Activated CD8-positive, alpha-beta T cell treated with anti-CD3 and anti-CD28 coated beads, Interleukin-2, amount 10 ng/mL, durations not matched to agents 7 days and 5 days (primary cell): ENCODE results near the gene HSPA12B. TPM values are rescaled to one million over a fixed set of nuclear protein-coding genes. Genes with fewer than 3 reads are reported as not detected.

Experiments
- ATAC-seq: fragments of 150-1000 bp; cut with Tn5 transposase; one replicate; pipeline ENCODE4 v1.10.0; 2021; ENCODE audit warnings: moderate library complexity
- CTCF ChIA-PET: fragments of 350-600 bp; sonication (Branson Sonifier 250); formaldehyde crosslinking; loops from one replicate; lab custom pipeline; 2021; ENCODE audit warnings: antibody characterized with exemption; lab: Charles Lee
- POLR2A ChIA-PET: fragments of 350-600 bp; sonication (Branson Sonifier 250); formaldehyde crosslinking; loops from one replicate; lab custom pipeline; 2021; ENCODE audit warnings: antibody characterized with exemption; lab: Charles Lee
- DNase-seq: peaks from one replicate; pipeline ENCODE4 v3.0.0-alpha.2; 2020
- H3K27ac Mint-ChIP-seq: one replicate; pipeline ENCODE4 v1.8.0; 2021; ENCODE audit warnings: mild to moderate bottlenecking, mixed read lengths
- H3K27me3 Mint-ChIP-seq: one replicate; pipeline ENCODE4 v1.8.0; 2021; ENCODE audit warnings: low read depth, mixed read lengths
- H3K36me3 Mint-ChIP-seq: one replicate; pipeline ENCODE4 v1.8.0; 2021; ENCODE audit warnings: low read depth, mixed read lengths
- H3K4me1 Mint-ChIP-seq: one replicate; pipeline ENCODE4 v1.8.0; 2021; ENCODE audit warnings: low read depth, mixed read lengths
- H3K4me3 Mint-ChIP-seq: one replicate; pipeline ENCODE4 v1.8.0; 2021; ENCODE audit warnings: mild to moderate bottlenecking, mixed read lengths
- H3K9me3 Mint-ChIP-seq: one replicate; pipeline ENCODE4 v1.8.0; 2022; ENCODE audit warnings: mixed read lengths; ENCODE audit not compliant: insufficient read depth
- total RNA-seq, 2 experiments: library from RNA; stranded (reverse); gene quantifications; one replicate each; pipeline ENCODE4 v1.2.3, GENCODE V29; 2021

The HSPA12B gene
- total RNA-seq, 2 experiments from 2014 or later = not detected

DNA sequence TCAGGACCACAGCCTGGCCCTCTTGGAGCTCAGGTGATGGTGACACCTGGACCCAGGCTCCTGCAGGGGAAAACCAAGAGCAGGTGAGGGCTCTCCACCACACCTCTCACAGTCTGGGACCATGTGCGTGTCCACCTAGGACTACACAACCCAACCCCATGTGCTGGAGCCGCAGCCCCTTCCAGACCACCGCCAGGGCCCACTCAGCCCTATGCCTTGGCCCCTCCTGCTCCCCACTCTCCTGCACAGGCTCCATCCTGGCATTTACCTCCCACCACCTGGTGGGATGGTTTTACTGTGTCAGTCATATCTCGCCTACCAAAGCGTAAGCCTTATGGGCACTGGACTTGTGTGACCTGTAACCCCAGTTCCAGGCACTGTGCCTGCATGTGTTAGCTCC, 37.6 kb upstream of the HSPA12B start:
- no peak for ATAC-seq
- H3K36me3 Mint-ChIP-seq = no peaks in the 10 kb centered on the region
- no peak for DNase-seq
- H3K27ac Mint-ChIP-seq = no peak overlapping the region
- ChIA-PET POLR2A (no interaction called here), CTCF (interaction anchor here (7.8 kb wide), 1 partner anchor 16 kb away, joined by 48 read pairs; no protein-coding TSS in a partner anchor)
- no peaks in the 10 kb centered on the region for H3K9me3 Mint-ChIP-seq
- H3K4me1 Mint-ChIP-seq = no peaks in the 10 kb centered on the region
- H3K4me3 Mint-ChIP-seq = no peak overlapping the region
- no peaks in the 10 kb centered on the region for H3K27me3 Mint-ChIP-seq

DNA sequence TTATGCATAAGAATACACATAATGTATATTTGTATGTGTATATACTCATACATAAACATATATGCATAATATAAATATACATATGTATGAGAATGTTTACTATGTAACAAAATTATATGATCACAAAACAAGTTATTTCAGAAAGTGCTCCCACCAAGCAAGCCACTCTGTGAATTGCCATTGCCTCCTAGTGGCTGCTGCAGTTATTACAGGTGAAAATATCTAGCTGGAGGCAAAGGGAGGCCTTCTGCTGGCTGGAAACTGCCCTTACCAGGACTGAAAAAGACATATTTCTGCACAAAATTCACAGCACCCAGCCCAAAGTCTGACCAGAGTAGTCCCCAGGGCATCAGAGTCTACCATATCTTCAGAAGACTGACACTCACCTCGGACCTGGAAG, 36.3 kb upstream of the HSPA12B start:
- no peaks in the 10 kb centered on the region for H3K9me3 Mint-ChIP-seq
- no peak for DNase-seq
- no peak overlapping the region for H3K4me3 Mint-ChIP-seq
- H3K4me1 Mint-ChIP-seq = no peaks in the 10 kb centered on the region
- H3K27ac Mint-ChIP-seq = no peak overlapping the region
- POLR2A ChIA-PET = no interaction called here
- no peak for ATAC-seq
- no peaks in the 10 kb centered on the region for H3K27me3 Mint-ChIP-seq
- CTCF ChIA-PET = interaction anchor here (0.8 to 7.8 kb wide), 2 partner anchors 14 to 24 kb away, joined by 3 to 48 read pairs; no protein-coding TSS in a partner anchor
- H3K36me3 Mint-ChIP-seq = no peaks in the 10 kb centered on the region

DNA sequence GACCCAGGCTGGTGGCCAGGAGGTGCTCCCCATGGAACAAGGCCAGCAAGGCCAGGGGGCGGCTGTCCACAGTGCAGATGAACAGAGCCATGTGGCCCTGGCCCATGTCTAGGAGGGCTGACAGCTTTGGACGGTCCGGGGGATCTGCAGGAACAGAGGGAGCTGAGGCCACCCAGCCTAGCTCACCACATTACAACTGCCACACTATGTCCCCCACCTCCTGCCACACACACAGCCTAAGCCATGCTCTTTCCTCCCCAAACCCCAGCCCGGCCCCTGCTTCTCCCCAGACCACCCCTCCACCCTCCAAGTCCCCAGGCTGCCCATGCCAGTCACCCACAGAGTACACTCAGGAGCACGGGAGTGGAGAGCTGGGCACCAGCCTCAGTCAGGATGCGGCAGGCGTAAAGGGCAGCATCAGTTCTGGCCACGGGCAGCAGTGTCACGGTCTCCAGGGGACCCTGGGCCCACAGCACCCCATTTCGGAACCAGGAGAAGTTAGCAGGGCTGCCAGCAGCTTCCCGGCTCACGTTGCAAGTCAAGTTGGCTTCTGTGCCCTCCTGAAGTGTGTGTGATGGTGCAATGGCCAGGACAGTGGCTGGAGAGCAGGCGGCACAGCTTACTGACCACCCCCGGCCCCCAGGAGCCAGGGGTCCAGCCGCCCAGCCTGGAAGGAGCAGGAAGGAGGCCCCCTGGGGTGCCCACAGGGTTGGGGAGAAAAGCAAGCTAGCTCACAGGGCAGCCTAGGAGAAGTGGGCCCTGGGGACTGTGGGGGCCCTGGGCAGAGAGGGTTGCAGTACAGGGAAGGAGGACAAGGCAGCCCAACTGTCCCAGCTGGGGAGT, 35.5 kb upstream of the HSPA12B start:
- CTCF ChIA-PET = interaction anchor here (0.7 to 7.8 kb wide), 4 partner anchors 8 to 25 kb away, joined by 3 to 48 read pairs (median 4); no protein-coding TSS in a partner anchor
- ATAC-seq = no peak

DNA sequence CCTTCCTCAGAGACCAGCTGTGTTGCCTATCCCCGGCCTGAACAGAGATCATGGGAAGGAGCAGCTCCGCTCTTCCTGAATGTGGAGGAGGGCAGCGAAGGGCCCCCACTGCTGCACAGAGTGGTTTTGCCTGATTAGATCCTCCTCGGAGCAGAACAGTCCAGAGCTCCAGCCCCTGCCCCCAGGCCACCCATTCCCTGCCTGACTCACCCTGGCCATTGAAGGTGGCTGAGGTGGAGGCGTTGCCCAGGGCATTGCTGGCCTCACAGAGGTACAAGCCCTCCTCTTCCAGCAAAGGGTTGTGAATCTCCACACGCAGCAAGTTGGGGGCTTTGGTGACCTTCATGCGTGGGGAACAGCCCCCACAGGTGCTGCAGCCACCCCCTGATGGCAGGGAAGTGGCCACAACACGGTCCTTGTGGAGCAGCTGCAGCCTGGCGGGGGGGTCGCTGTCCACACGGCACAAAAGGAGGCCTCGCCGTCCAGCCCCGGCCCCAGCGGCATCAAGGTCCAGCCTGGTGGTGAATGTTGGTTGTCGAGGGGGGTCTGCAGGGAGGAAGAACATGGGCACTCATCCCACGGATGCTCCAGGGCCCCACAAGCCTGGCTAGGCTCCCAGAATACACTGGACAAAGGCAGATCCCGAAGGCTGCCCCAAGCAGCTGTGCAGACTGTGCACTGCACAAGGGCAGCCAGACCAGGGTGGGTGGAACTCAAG, 34.7 kb upstream of the HSPA12B start:
- no peak for ATAC-seq
- CTCF ChIA-PET = interaction anchor here (0.7 to 7.8 kb wide), 3 partner anchors 9 to 21 kb away, joined by 3 to 48 read pairs (median 4); no protein-coding TSS in a partner anchor

More for the DNA sequence above, 35.5 kb upstream of the HSPA12B start:
- no peaks in the 10 kb centered on the region for H3K27me3 Mint-ChIP-seq
- no peaks in the 10 kb centered on the region for H3K4me1 Mint-ChIP-seq
- POLR2A ChIA-PET = no interaction called here
- no peak overlapping the region for H3K4me3 Mint-ChIP-seq
- no peaks in the 10 kb centered on the region for H3K9me3 Mint-ChIP-seq
- H3K27ac Mint-ChIP-seq = no peak overlapping the region
- no peak for DNase-seq
- no peaks in the 10 kb centered on the region for H3K36me3 Mint-ChIP-seq

DNA sequence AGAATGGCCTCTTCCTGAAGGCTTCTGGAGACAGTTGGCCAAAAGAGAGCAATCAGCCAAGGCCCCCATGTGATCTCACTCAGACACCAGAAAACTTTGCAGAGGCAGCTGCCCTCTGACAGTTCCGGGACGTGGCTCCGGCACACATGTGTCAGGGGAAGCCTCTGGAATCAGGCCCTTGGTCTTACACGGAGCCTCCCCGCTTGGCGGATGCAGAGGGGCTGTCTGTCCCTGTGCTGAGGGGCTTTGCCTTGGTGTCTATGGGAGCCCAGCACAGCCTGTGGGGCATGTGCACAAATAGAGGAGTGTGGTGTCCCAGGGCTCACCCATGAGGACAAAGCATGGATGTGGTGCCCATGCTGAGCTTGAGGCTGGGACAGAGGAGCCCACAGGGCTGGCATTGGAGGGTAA, 33.9 kb upstream of the HSPA12B start:
- POLR2A ChIA-PET = interaction anchor here (1.2 kb wide), 1 partner anchor 24 kb away, joined by 3 read pairs; no protein-coding TSS in a partner anchor
- H3K4me3 Mint-ChIP-seq = no peak overlapping the region

More for the DNA sequence above, 34.7 kb upstream of the HSPA12B start:
- Mint-ChIP-seq H3K4me1 (no peaks in the 10 kb centered on the region), H3K9me3 (no peaks in the 10 kb centered on the region), H3K4me3 (no peak overlapping the region), H3K27me3 (no peaks in the 10 kb centered on the region), H3K36me3 (no peaks in the 10 kb centered on the region), H3K27ac (no peak overlapping the region)
- no peak for DNase-seq
- POLR2A ChIA-PET = interaction anchor here (1.2 kb wide), 1 partner anchor 23 kb away, joined by 3 read pairs; no protein-coding TSS in a partner anchor

DNA sequence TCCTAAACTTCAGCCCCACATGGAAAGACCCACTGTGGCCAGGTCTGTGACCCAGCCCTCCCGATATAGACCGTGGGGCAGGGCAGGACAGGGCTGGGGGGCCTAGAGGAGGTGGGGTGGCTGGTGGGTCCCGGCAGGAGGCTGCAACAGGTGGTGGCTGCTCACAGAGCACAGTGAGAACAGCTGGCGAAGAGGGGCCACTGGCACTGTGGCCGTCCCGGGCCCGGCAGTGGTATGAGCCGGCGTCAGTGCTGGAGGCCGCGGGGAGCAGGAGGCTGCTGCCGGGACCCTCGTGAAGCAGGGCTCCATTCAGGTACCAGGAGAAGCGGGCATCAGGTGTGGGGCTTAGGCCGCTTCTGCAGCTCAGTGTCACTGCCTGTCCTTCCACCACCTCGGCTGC, 33.4 kb upstream of the HSPA12B start:
- ATAC-seq = no peak
- no peak overlapping the region for H3K4me3 Mint-ChIP-seq
- CTCF ChIA-PET = interaction anchor here (0.6 to 7.8 kb wide), 2 partner anchors 11 to 1556 kb away, joined by 3 to 48 read pairs; no protein-coding TSS in a partner anchor

More for the DNA sequence above, 33.9 kb upstream of the HSPA12B start:
- CTCF ChIA-PET = interaction anchor here (7.8 kb wide), 1 partner anchor 12 kb away, joined by 48 read pairs; no protein-coding TSS in a partner anchor
- ATAC-seq (no peak), DNase-seq (no peak)
- H3K4me1 Mint-ChIP-seq = no peaks in the 10 kb centered on the region
- H3K27me3 Mint-ChIP-seq = no peaks in the 10 kb centered on the region
- no peaks in the 10 kb centered on the region for H3K36me3 Mint-ChIP-seq
- H3K9me3 Mint-ChIP-seq = no peaks in the 10 kb centered on the region
- no peak overlapping the region for H3K27ac Mint-ChIP-seq

DNA sequence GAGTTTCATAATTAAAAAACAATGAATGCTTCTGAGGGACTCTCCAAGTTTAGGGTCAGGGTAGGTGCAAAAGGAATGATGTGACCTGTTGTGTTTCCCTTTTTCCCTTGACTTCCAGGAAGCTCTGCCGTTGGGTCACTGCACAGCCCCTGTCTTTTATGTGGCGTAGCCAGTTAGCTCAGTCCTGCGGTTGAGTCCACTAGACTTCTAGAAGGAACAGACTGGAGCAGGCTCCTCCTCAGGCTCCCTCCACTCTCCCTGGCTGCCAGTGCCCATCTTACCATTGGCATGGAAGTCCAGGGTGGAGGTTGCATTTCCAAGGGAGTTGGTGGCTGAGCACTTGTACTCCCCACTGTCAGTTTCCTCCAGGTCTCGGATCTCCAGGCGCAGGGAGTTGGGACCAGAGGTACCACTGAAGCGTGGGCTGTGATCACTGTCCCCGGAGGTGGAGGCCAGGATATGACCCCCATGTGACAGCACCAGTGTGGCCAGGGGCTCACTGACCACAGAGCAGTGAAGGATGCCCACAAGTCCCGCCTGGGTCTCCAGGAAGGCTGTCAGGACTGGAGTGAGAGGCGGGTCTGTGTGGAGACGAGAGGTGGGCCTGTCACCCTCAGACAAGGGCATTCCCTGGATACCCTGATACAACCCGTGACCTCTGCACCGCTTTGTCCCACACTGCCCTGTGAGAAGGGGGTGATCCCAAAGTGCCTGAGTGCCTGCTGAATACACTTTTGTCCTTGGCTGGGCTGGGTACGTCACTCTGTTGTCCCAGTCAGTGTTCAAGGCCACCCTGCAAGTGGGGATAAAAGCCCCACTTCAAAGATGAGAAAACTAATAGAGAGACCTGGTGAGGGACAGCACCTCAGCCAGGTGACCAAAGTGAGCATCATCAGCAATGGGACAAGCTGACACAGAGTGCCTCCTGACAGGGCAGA, 31.2 kb upstream of the HSPA12B start:
- ATAC-seq (no peak), DNase-seq (no peak)
- no peaks in the 10 kb centered on the region for H3K27me3 Mint-ChIP-seq
- POLR2A ChIA-PET = no interaction called here
- no peaks in the 10 kb centered on the region for H3K9me3 Mint-ChIP-seq
- no peaks in the 10 kb centered on the region for H3K36me3 Mint-ChIP-seq
- H3K27ac Mint-ChIP-seq = no peak overlapping the region
- H3K4me3 Mint-ChIP-seq = no peak overlapping the region
- H3K4me1 Mint-ChIP-seq = no peaks in the 10 kb centered on the region
- CTCF ChIA-PET = interaction anchor here (1.1 to 7.8 kb wide), 3 partner anchors 9 to 138 kb away, joined by 3 to 48 read pairs (median 4); no protein-coding TSS in a partner anchor

More for the DNA sequence above, 33.4 kb upstream of the HSPA12B start:
- DNase-seq = no peak
- POLR2A ChIA-PET = interaction anchor here (1.2 kb wide), 1 partner anchor 24 kb away, joined by 3 read pairs; no protein-coding TSS in a partner anchor
- Mint-ChIP-seq H3K27ac (no peak overlapping the region), H3K27me3 (no peaks in the 10 kb centered on the region), H3K36me3 (no peaks in the 10 kb centered on the region), H3K4me1 (no peaks in the 10 kb centered on the region), H3K9me3 (no peaks in the 10 kb centered on the region)

DNA sequence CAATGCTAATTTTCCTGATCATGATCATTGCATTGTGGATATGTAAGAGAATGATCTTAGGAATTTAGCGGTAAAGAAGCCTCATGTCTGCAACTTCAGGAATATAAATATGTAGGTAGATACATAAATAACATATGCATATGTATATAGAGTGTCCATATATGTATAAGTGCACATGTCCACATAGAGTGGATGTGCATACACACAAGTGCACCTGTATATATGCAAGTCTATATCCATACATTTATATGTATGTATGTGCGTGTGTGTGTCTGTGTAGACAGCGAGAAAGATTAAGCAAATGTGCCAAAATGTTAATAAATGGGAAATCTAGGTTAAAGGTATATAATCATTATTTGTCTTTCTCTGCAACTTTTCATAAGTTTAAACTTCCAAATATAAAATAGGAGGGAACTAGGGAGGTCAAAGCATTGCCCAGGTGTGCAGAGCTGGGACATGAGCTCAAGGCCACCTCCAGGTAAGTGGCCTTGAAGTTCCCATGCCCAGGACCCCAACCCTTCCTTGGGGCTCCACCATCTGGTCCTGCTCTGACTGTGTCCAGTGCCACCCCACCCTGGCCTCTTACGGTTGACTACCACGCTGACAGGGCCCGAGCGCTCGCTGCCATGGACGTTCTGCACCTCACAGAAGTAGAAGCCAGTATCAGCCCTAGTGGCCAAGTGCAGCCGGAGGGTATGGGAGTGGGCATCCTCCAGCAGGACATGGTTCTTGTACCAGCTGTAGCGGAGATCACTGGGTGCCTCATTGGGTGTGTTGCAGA, 29.7 kb upstream of the HSPA12B start:
- ATAC-seq = no peak
- DNase-seq = no peak
- Mint-ChIP-seq H3K4me1 (no peaks in the 10 kb centered on the region), H3K27ac (no peak overlapping the region), H3K27me3 (peaks cover 2% of the 10 kb centered on the region), H3K9me3 (no peaks in the 10 kb centered on the region), H3K4me3 (no peak overlapping the region), H3K36me3 (no peaks in the 10 kb centered on the region)
- ChIA-PET CTCF (no interaction called here), POLR2A (no interaction called here)

DNA sequence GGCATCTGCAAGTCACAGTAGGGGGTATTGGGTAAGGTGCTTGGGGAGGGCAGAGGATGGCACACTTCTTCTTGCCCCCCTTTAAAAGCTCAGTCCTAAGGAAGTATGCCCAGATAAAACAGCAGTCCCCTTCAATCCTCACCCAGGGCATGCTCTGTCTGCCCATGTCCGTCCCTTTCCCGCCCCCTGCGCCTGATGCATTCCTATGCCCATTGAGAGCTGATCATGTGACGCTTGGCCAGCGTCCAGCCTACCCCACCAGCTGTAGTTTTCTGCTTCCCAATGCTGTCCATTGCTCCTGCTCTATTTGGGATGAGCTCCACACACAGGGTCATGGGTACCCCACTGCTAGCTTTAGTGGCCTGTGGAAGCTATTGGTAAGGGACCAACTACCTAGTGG, 28.4 kb upstream of the HSPA12B start:
- CTCF ChIA-PET = interaction anchor here (1.1 kb wide), 1 partner anchor 24 kb away, joined by 3 read pairs; no protein-coding TSS in a partner anchor
- H3K27ac Mint-ChIP-seq = no peak overlapping the region
- H3K36me3 Mint-ChIP-seq = no peaks in the 10 kb centered on the region
- H3K4me1 Mint-ChIP-seq = no peaks in the 10 kb centered on the region
- ATAC-seq (no peak), DNase-seq (no peak)
- peaks cover 6% of the 10 kb centered on the region for H3K27me3 Mint-ChIP-seq
- POLR2A ChIA-PET = no interaction called here
- H3K4me3 Mint-ChIP-seq = no peak overlapping the region
- no peaks in the 10 kb centered on the region for H3K9me3 Mint-ChIP-seq

DNA sequence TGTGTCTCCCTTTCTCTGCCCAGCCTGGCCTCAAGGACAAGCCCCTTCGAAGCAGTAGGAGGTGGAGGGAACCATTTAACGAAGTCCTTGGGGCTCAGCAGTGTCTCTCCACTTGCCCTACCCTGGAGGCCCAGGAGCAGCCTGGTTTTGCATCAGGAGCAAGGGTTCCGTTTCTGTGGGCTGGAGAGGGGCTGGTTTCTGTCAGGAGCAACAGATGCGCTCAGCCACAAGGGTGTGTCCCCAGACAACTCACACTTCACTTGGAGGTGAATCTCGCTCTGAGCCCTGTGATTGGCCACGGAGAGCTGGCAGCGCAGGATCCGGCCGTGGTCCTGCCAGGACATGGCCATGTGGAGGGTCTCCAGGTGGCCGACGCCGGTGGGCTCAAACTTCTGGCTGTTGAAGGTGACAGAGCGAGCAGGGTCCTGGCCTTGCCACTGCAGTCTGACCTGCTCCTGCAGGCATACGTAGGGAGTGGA, 27.0 kb upstream of the HSPA12B start:
- CTCF ChIA-PET = interaction anchor here (0.8 kb wide), 1 partner anchor 29 kb away, joined by 3 read pairs; no protein-coding TSS in a partner anchor
- no peaks in the 10 kb centered on the region for H3K4me1 Mint-ChIP-seq
- no peak for DNase-seq
- no peak for ATAC-seq
- no peak overlapping the region for H3K4me3 Mint-ChIP-seq
- no peaks in the 10 kb centered on the region for H3K9me3 Mint-ChIP-seq
- H3K27ac Mint-ChIP-seq = no peak overlapping the region
- POLR2A ChIA-PET = no interaction called here
- peaks cover 6% of the 10 kb centered on the region for H3K27me3 Mint-ChIP-seq
- no peaks in the 10 kb centered on the region for H3K36me3 Mint-ChIP-seq
